Measurements from ENCODE around the gene SPOP. TPM values are rescaled to one million over a fixed set of nuclear protein-coding genes. Genes with fewer than 3 reads are reported as not detected.
"Not testable (repeated sequence)": the region's sequence is repeated elsewhere in the genome, so short reads cannot be mapped to it uniquely, and the experiment has no call there.

SPOP gene
- total RNA-seq (2022) (79.0 and 79.9 TPM in 2 replicates), Bru-seq, nascent RNA (percentile 86 among the genes with signal in this experiment), BruChase-seq, experiment 1, labeled RNA remaining after a 6-hour chase (percentile 80 among the genes with signal in this experiment), BruChase-seq, experiment 2, labeled RNA remaining after a 2-hour chase (percentile 77 among the genes with signal in this experiment)
- long read RNA-seq, transcript SPOP-202 (11 exons, 2,985 nt), result minor isoform, 7 of 159 reads
- long read RNA-seq, transcript SPOP-201 (11 exons, 2,965 nt), result minor isoform, 13 of 159 reads
- long read RNA-seq, transcript SPOP-221 (1 exons, 2,135 nt), result minor isoform, 8 of 159 reads
- long read RNA-seq, transcript SPOP-206 (10 exons, 1,865 nt), result major isoform, 103 of 159 reads
- long read RNA-seq, partial matches to known transcripts, result 6 of 159 reads
- long read RNA-seq, other reads (novel, unspliced or antisense), result 22 of 159 reads

DNA sequence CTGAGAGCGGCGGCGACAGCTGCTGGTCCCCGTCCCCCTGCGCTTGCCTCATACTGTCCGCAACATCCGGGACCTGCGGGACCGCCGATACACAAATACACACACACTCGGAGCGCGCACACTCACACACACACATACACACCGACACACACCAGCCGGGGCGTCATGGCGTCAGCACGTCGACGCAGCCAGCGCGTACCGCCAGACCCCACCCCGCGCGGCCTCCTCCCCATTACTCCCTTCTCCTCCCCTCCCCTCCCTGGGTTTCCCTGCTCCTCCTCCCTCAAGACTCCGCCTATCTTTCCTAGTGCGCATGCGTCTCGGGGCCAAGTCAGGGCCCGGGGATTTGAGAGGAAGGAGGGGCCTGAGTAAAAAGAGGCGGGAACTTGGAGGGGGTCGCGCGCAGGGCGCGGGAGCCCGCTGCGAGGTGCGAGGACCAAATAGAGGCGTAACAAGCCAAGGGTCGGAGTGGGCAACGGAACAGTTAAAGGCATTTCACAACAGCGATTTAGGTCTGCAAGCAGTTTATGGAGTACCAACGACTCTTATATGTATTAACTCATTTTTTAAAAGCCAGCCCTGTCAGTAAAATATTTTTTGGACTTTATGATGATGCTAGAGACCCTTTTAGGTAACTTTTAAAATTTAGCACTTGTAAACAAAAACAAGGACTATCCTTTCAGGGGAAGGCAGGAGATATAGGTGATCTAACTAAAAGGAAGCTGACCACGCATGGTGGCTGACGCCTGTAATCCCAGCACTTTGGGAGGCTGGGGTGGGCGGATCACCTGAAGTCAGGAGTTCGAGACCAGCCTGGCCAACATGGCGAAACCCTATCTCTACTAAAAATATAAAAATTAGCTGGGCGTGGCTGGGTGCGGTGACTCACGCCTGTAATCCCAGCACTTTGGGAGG is at the start of gene SPOP:
TSS of gene SPOP (minus strand) at position 165 of the 915 bp plus-strand sequence. CDS start 55,287 bp downstream, outside the sequence.
- BruUV-seq (replicated peaks), result no TSS peak
- peaks cover 16% of the 10 kb centered on the region for H3K27me3 Mint-ChIP-seq (ENCODE audit: unreplicated experiment)
- TF ChIP-seq, protein P1, sequence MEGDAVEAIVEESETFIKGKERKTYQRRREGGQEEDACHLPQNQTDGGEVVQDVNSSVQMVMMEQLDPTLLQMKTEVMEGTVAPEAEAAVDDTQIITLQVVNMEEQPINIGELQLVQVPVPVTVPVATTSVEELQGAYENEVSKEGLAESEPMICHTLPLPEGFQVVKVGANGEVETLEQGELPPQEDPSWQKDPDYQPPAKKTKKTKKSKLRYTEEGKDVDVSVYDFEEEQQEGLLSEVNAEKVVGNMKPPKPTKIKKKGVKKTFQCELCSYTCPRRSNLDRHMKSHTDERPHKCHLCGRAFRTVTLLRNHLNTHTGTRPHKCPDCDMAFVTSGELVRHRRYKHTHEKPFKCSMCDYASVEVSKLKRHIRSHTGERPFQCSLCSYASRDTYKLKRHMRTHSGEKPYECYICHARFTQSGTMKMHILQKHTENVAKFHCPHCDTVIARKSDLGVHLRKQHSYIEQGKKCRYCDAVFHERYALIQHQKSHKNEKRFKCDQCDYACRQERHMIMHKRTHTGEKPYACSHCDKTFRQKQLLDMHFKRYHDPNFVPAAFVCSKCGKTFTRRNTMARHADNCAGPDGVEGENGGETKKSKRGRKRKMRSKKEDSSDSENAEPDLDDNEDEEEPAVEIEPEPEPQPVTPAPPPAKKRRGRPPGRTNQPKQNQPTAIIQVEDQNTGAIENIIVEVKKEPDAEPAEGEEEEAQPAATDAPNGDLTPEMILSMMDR (IDR thresholded peaks at IDR 0.05; ENCODE audit: unreplicated experiment), result no peak
- peak; percentile 100 for DNase-seq
- intact Hi-C loops (cut with micrococcal nuclease; ENCODE audit: unreplicated experiment), result loop anchor here (10.0 kb wide), 1 partner anchor 53 kb away; no protein-coding TSS in a partner anchor
- no peaks in the 10 kb centered on the region for H3K9me3 Mint-ChIP-seq (ENCODE audit: low read depth, unreplicated experiment)
- CTCF ChIA-PET, result interaction anchor here (0.6 to 1.0 kb wide), 4 partner anchors 21 to 1026 kb away, joined by 3 to 5 read pairs (median 4); partner anchors contain the start of gene PHB1
- peaks cover 30% of the 10 kb centered on the region for H3K36me3 Mint-ChIP-seq (ENCODE audit: insufficient read depth, unreplicated experiment)
- H3K4me1 Mint-ChIP-seq (ENCODE audit: low read depth, unreplicated experiment), result peaks cover 26% of the 10 kb centered on the region
- H3K4me3 Mint-ChIP-seq (ENCODE audit: low read depth, unreplicated experiment), result peak within 1 kb of the TSS; percentile 78
- peak within 1 kb of the TSS; percentile 82 for H3K27ac Mint-ChIP-seq (ENCODE audit: unreplicated experiment)

DNA sequence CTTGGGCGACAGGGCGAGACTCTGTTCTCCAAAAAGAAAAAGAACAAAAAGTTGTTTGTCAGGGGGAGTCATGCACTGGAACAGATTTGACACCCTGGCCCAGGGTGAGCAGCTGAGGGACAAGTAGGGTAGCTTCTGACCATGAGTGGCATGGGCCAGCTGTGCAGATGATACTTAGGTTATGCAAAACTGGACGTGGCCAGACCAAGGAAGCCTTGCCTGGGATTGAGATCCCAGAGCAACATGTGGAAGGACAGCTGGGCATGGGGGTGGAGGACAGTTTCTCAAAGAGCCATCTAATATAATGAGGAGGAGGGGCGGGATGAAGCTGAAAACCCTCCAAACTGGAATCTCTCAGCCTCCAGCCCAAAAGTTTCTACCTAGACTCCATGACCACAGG is 49.5 kb upstream of the SPOP start:
- Mint-ChIP-seq H3K4me3 (ENCODE audit: low read depth, unreplicated experiment) (no peak overlapping the region), H3K9me3 (ENCODE audit: low read depth, unreplicated experiment) (no peaks in the 10 kb centered on the region), H3K27ac (ENCODE audit: unreplicated experiment) (no peak overlapping the region), H3K36me3 (ENCODE audit: insufficient read depth, unreplicated experiment) (no peaks in the 10 kb centered on the region), H3K4me1 (ENCODE audit: low read depth, unreplicated experiment) (no peaks in the 10 kb centered on the region), H3K27me3 (ENCODE audit: unreplicated experiment) (no peaks in the 10 kb centered on the region)
- no TSS peak for BruUV-seq (replicated peaks)
- TF ChIP-seq, protein P1 (IDR thresholded peaks at IDR 0.05; ENCODE audit: unreplicated experiment), result no peak
- intact Hi-C loops (cut with micrococcal nuclease; ENCODE audit: unreplicated experiment), result no loop called here
- DNase-seq, result no peak
- CTCF ChIA-PET, result interaction anchor here (0.5 kb wide), 1 partner anchor 8 kb away, joined by 4 read pairs; no protein-coding TSS in a partner anchor

DNA sequence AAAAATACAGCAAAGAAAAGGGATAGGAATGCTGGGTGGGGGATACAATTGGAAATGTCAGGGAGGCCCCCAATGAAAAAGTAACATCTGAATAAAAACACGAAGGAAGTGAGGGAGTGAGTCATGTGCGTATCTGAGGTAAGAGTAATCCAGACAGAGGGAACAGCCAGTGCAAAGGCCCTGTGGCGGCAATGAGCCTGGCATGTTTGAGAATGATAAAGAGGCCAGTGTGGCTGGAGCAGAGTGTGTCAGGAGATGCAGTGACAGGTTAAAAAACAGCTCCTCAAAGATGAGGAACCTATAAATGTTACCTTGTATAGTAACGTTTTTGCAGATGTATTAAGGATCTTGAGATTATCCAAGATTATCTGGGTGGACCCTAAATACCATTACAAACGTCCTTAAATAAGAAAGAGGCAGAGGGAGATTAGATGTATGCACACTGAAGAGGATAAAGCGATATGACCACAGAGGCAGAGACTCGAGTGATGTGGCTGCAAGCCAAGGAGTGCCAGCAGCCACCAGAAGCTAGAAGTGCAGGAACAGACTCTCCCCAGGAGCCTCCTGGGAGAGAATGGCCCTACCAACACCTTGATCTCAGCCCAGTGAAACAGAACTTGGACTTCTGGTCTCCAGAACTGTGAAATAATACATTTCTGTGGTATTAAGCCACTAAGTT is 47.7 kb upstream of the SPOP start:
- H3K27ac Mint-ChIP-seq (ENCODE audit: unreplicated experiment), result no peak overlapping the region
- no TSS peak for BruUV-seq (replicated peaks)
- CTCF ChIA-PET, result no interaction called here
- no peak for DNase-seq
- H3K36me3 Mint-ChIP-seq (ENCODE audit: insufficient read depth, unreplicated experiment), result no peaks in the 10 kb centered on the region
- TF ChIP-seq, protein P1 (IDR thresholded peaks at IDR 0.05; ENCODE audit: unreplicated experiment), result no peak
- no peak overlapping the region for H3K4me3 Mint-ChIP-seq (ENCODE audit: low read depth, unreplicated experiment)
- H3K4me1 Mint-ChIP-seq (ENCODE audit: low read depth, unreplicated experiment), result no peaks in the 10 kb centered on the region
- H3K27me3 Mint-ChIP-seq (ENCODE audit: unreplicated experiment), result no peaks in the 10 kb centered on the region
- intact Hi-C loops (cut with micrococcal nuclease; ENCODE audit: unreplicated experiment), result no loop called here
- H3K9me3 Mint-ChIP-seq (ENCODE audit: low read depth, unreplicated experiment), result no peaks in the 10 kb centered on the region

DNA sequence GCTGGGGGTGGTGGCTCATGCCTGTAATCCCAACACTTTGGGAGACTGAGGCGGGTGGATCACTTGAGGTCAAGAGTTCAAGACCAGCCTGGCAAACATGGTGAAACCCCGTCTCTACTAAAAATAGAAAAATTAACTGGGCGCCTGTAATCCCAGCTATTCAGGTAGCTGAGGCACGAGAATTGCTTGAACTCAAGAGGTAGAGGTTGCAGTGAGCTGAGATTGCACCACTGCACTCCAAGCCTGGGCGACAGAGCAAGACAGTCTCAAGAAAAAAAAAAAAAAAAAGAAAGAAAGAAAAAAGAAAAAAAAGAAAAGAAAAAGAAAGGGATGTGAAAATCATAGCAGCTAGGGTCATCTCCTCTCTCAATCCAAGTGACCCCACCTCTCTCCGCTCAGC is 46.7 kb upstream of the SPOP start:
- H3K27ac Mint-ChIP-seq (ENCODE audit: unreplicated experiment); BruUV-seq (replicated peaks); H3K4me1 Mint-ChIP-seq (ENCODE audit: low read depth, unreplicated experiment); H3K4me3 Mint-ChIP-seq (ENCODE audit: low read depth, unreplicated experiment); H3K36me3 Mint-ChIP-seq (ENCODE audit: insufficient read depth, unreplicated experiment); H3K27me3 Mint-ChIP-seq (ENCODE audit: unreplicated experiment); intact Hi-C loops (cut with micrococcal nuclease; ENCODE audit: unreplicated experiment); DNase-seq; H3K9me3 Mint-ChIP-seq (ENCODE audit: low read depth, unreplicated experiment); CTCF ChIA-PET: not testable (repeated sequence)
